Endodermal cell (in vitro differentiated cells): ENCODE results near the gene TBC1D4. TPM values are rescaled to one million over a fixed set of nuclear protein-coding genes. Genes with fewer than 3 reads are reported as not detected.

ENCODE experiments used
- DNase-seq: peaks from one replicate; pipeline ENCODE4 v3.0.0-alpha.2; 2017
- H3K27ac ChIP-seq: 2 replicates; pipeline ENCODE4 v1.5.1; 2013; ENCODE audit warnings: mild to moderate bottlenecking, low read depth, low read length, moderate library complexity
- H3K27me3 ChIP-seq: 2 replicates; pipeline ENCODE4 v1.6.1; 2013; ENCODE audit warnings: mild to moderate bottlenecking, low read length, moderate library complexity; ENCODE audit not compliant: insufficient read depth, control insufficient read depth, poor library complexity, severe bottlenecking
- H3K36me3 ChIP-seq: 2 replicates; pipeline ENCODE4 v1.7.0; 2013; ENCODE audit warnings: mild to moderate bottlenecking, low read length, moderate library complexity; ENCODE audit not compliant: control insufficient read depth, insufficient read depth
- H3K4me1 ChIP-seq: one replicate; pipeline ENCODE4 v1.7.0; 2013; ENCODE audit warnings: low read length; ENCODE audit not compliant: control insufficient read depth, insufficient read depth
- H3K4me3 ChIP-seq: 2 replicates; pipeline ENCODE4 v1.5.1; 2013; ENCODE audit warnings: mild to moderate bottlenecking, low read length, moderate library complexity
- H3K9ac ChIP-seq: 2 replicates; pipeline ENCODE4 v1.6.1; 2013; ENCODE audit warnings: mild to moderate bottlenecking, low read length, moderate library complexity; ENCODE audit not compliant: poor library complexity, severe bottlenecking; ENCODE audit errors: extremely low read depth
- H3K9me3 ChIP-seq: 2 replicates; pipeline ENCODE4 v1.6.1; 2013; ENCODE audit warnings: mild to moderate bottlenecking, low read length, moderate library complexity; ENCODE audit not compliant: control insufficient read depth
- H3K27ac Mint-ChIP-seq: 2 replicates; pipeline ENCODE4 v1.8.0; 2020; ENCODE audit warnings: mixed read lengths
- H3K27me3 Mint-ChIP-seq: 2 replicates; pipeline ENCODE4 v1.8.0; 2021; ENCODE audit warnings: mild to moderate bottlenecking, mixed read lengths; ENCODE audit not compliant: insufficient read depth
- H3K36me3 Mint-ChIP-seq: 2 replicates; pipeline ENCODE4 v1.8.0; 2020; ENCODE audit warnings: low read depth, mixed read lengths
- H3K4me1 Mint-ChIP-seq: 2 replicates; pipeline ENCODE4 v1.8.0; 2020; ENCODE audit warnings: mixed read lengths
- H3K4me3 Mint-ChIP-seq: 2 replicates; pipeline ENCODE4 v1.8.0; 2020; ENCODE audit warnings: mild to moderate bottlenecking, moderate library complexity, mixed read lengths
- H3K9me3 Mint-ChIP-seq: 2 replicates; pipeline ENCODE4 v1.8.0; 2020; ENCODE audit warnings: mild to moderate bottlenecking, mixed read lengths
- WGBS, 2 experiments: methylation state at CpG; one replicate each; pipeline versions ENCODE4 v1.1.5 to v1.1.7; 2013; ENCODE audit warnings: missing lambda C conversion rate in 2 of 2, mixed read lengths in 1 of 2; ENCODE audit not compliant: insufficient coverage in 1 of 2, insufficient read length in 1 of 2; 5-methylcytosine and 5-hydroxymethylcytosine counted together
- total RNA-seq, 2 donors: library from RNA; stranded (reverse); fragmentation: NEBNext Ultra II Directional in 1 of 2; extraction: Animal tissue kit (Norgen Biotek cat#: 25700) in 1 of 2; gene quantifications; 2 replicates in 1 of 2; 3 replicates in 1 of 2; pipeline ENCODE4 v1.2.1, GENCODE V29; 2021
- TF ChIP-seq, protein P1 (sequence below): fragments of 200-600 bp; sonication (generic); conservative IDR thresholded peaks from 2 replicates; pipeline ENCODE4 v1.5.0; 2021; ENCODE audit warnings: antibody characterized with exemption, mild to moderate bottlenecking

The TBC1D4 gene
- total RNA-seq, 2 donors from 2014 or later, result 3.2 to 4.7 TPM

DNA sequence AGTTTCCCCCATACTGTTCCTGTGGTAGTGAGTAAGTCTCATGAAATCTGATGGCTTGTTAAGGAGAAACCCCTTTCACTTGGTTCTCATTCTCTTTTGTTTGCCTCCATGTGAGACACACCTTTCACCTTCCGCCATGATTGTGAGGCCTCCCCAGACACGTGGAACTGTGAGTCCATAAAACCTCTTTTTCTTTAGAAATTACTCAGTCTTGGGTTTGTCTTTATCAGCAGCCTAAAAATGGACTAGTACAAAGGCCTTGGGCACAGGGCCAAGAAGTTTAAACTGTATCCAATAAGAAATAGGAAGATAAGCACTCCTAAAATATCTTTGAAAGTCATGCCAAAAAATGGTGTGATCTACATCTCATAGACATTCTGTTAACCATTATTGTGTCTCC, 176.9 kb downstream of the TBC1D4 start:
- H3K9me3 ChIP-seq, result no peaks in the 10 kb centered on the region
- peaks cover 10% of the 10 kb centered on the region for H3K4me1 Mint-ChIP-seq
- no peaks in the 10 kb centered on the region for H3K36me3 ChIP-seq
- no peak for DNase-seq
- H3K4me3 Mint-ChIP-seq, result no peak overlapping the region
- peaks cover 46% of the 10 kb centered on the region for H3K27me3 Mint-ChIP-seq
- peaks cover 87% of the 10 kb centered on the region for H3K27me3 ChIP-seq
- H3K9ac ChIP-seq, result no peak overlapping the region
- TF ChIP-seq, protein P1, sequence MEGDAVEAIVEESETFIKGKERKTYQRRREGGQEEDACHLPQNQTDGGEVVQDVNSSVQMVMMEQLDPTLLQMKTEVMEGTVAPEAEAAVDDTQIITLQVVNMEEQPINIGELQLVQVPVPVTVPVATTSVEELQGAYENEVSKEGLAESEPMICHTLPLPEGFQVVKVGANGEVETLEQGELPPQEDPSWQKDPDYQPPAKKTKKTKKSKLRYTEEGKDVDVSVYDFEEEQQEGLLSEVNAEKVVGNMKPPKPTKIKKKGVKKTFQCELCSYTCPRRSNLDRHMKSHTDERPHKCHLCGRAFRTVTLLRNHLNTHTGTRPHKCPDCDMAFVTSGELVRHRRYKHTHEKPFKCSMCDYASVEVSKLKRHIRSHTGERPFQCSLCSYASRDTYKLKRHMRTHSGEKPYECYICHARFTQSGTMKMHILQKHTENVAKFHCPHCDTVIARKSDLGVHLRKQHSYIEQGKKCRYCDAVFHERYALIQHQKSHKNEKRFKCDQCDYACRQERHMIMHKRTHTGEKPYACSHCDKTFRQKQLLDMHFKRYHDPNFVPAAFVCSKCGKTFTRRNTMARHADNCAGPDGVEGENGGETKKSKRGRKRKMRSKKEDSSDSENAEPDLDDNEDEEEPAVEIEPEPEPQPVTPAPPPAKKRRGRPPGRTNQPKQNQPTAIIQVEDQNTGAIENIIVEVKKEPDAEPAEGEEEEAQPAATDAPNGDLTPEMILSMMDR, result no peak
- H3K4me1 ChIP-seq, result no peaks in the 10 kb centered on the region
- WGBS, 2 experiments, result 95 to 100% methylated on average over 1 to 2 of the region's 2 CpGs
- no peak overlapping the region for H3K27ac ChIP-seq
- H3K36me3 Mint-ChIP-seq, result no peaks in the 10 kb centered on the region
- H3K27ac Mint-ChIP-seq, result no peak overlapping the region
- H3K9me3 Mint-ChIP-seq, result no peaks in the 10 kb centered on the region
- no peak overlapping the region for H3K4me3 ChIP-seq

DNA sequence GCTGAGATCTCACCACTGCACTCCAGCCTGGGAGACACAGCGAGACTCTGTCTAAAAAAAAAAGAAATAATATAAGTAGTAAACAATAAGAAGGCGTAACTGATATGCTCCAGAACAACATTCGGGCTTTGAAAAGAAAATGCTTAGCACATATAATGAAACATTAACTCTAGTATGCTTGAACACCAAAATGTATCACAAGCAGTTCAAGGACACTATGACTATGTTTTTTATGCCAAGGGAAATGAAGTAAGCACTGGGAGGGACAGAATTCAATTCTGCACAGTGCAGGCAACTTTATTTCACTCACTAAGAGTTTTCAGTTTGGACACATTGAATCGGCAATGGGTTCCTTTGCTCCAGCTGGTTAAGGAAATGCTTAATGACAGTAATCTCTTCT, 178.7 kb downstream of the TBC1D4 start:
- no peak overlapping the region for H3K27ac Mint-ChIP-seq
- H3K4me1 Mint-ChIP-seq, result peaks cover 18% of the 10 kb centered on the region
- Histone ChIP-seq H3K9ac (no peak overlapping the region), H3K4me3 (no peak overlapping the region), H3K9me3 (no peaks in the 10 kb centered on the region), H3K27me3 (peaks cover 82% of the 10 kb centered on the region), H3K27ac (no peak overlapping the region), H3K36me3 (no peaks in the 10 kb centered on the region), H3K4me1 (peaks cover 4% of the 10 kb centered on the region)
- no peak overlapping the region for H3K4me3 Mint-ChIP-seq
- DNase-seq, result no peak
- H3K9me3 Mint-ChIP-seq, result no peaks in the 10 kb centered on the region
- no peaks in the 10 kb centered on the region for H3K36me3 Mint-ChIP-seq
- WGBS, 2 experiments, result 90 to 94% methylated on average over 1 to 3 of the region's 4 CpGs
- TF ChIP-seq, protein P1, result no peak
- peaks cover 54% of the 10 kb centered on the region for H3K27me3 Mint-ChIP-seq

- peaks cover 82% of the 10 kb centered on the region for H3K27me3 ChIP-seq
- no peak overlapping the region for H3K4me3 ChIP-seq
- H3K36me3 Mint-ChIP-seq, result no peaks in the 10 kb centered on the region
- no peak overlapping the region for H3K27ac Mint-ChIP-seq
- no peaks in the 10 kb centered on the region for H3K9me3 Mint-ChIP-seq
- DNase-seq, result no peak
- no peak overlapping the region for H3K4me3 Mint-ChIP-seq
- no peak overlapping the region for H3K9ac ChIP-seq
- H3K4me1 ChIP-seq, result peaks cover 4% of the 10 kb centered on the region
- H3K9me3 ChIP-seq, result no peaks in the 10 kb centered on the region
- peaks cover 18% of the 10 kb centered on the region for H3K4me1 Mint-ChIP-seq
- H3K27ac ChIP-seq, result no peak overlapping the region
- H3K36me3 ChIP-seq, result no peaks in the 10 kb centered on the region
- WGBS, 2 experiments, result 90 to 97% methylated on average over 5 to 10 of the region's 10 CpGs
- peaks cover 61% of the 10 kb centered on the region for H3K27me3 Mint-ChIP-seq
- TF ChIP-seq, protein P1, result no peak
These were observed 179.8 kb downstream of the TBC1D4 start for GRCh38 chr13:75302071-75302698.
